KMS-11 (cell line): ENCODE results near the gene MCHR1.
"Not testable (repeated sequence)": the region's sequence is repeated elsewhere in the genome, so short reads cannot be mapped to it uniquely, and the experiment has no call there.

Experiments used
- H2AFZ ChIP-seq: fragments of 200-600 bp; sonication (generic); 2 replicates; pipeline ENCODE4 v1.6.1; 2016; ENCODE audit warnings: antibody characterized with exemption, mixed run types, low read depth
- H3K27ac ChIP-seq: fragments of 200-600 bp; sonication (generic); 2 replicates; pipeline ENCODE4 v1.6.1; 2016; ENCODE audit warnings: mild to moderate bottlenecking, mixed run types
- H3K27me3 ChIP-seq: fragments of 200-600 bp; sonication (generic); 2 replicates; pipeline ENCODE4 v1.6.1; 2017; ENCODE audit warnings: mild to moderate bottlenecking, low read depth, mixed run types, moderate library complexity; ENCODE audit not compliant: insufficient read depth
- H3K36me3 ChIP-seq: fragments of 200-600 bp; sonication (generic); 2 replicates; pipeline ENCODE4 v1.6.1; 2017; ENCODE audit warnings: mild to moderate bottlenecking, mixed run types; ENCODE audit not compliant: insufficient read depth
- H3K4me1 ChIP-seq: fragments of 200-600 bp; sonication (generic); 2 replicates; pipeline ENCODE4 v1.6.1; 2016; ENCODE audit warnings: mild to moderate bottlenecking, low read depth, mixed run types; ENCODE audit not compliant: poor library complexity, severe bottlenecking
- H3K4me2 ChIP-seq: fragments of 200-600 bp; sonication (generic); 2 replicates; pipeline ENCODE4 v1.7.0; 2016; ENCODE audit warnings: mild to moderate bottlenecking, mixed run types
- H3K4me3 ChIP-seq: fragments of 200-600 bp; sonication (generic); IDR thresholded peaks from 2 replicates; pipeline ENCODE4 v1.6.1; 2017; ENCODE audit warnings: low read depth, low read length, mixed read lengths; ENCODE audit not compliant: insufficient read depth
- H3K79me2 ChIP-seq: fragments of 200-600 bp; sonication (generic); 2 replicates; pipeline ENCODE4 v1.6.1; 2016; ENCODE audit warnings: low read depth, mixed run types; ENCODE audit not compliant: insufficient read depth
- H3K9ac ChIP-seq: fragments of 200-600 bp; sonication (generic); 2 replicates; pipeline ENCODE4 v1.6.1; 2016; ENCODE audit warnings: mild to moderate bottlenecking, mixed run types
- H4K20me1 ChIP-seq: fragments of 200-600 bp; sonication (generic); 2 replicates; pipeline ENCODE4 v1.6.1; 2016; ENCODE audit warnings: mild to moderate bottlenecking, mixed run types; ENCODE audit not compliant: insufficient read depth
- TF ChIP-seq, protein P1 (sequence below): fragments of 200-600 bp; sonication (generic); conservative IDR thresholded peaks from 2 replicates; pipeline ENCODE4 v1.6.1; 2017; ENCODE audit warnings: low read depth, mild to moderate bottlenecking, antibody characterized with exemption, low read length, moderate library complexity, mixed read lengths

The MCHR1 gene

DNA sequence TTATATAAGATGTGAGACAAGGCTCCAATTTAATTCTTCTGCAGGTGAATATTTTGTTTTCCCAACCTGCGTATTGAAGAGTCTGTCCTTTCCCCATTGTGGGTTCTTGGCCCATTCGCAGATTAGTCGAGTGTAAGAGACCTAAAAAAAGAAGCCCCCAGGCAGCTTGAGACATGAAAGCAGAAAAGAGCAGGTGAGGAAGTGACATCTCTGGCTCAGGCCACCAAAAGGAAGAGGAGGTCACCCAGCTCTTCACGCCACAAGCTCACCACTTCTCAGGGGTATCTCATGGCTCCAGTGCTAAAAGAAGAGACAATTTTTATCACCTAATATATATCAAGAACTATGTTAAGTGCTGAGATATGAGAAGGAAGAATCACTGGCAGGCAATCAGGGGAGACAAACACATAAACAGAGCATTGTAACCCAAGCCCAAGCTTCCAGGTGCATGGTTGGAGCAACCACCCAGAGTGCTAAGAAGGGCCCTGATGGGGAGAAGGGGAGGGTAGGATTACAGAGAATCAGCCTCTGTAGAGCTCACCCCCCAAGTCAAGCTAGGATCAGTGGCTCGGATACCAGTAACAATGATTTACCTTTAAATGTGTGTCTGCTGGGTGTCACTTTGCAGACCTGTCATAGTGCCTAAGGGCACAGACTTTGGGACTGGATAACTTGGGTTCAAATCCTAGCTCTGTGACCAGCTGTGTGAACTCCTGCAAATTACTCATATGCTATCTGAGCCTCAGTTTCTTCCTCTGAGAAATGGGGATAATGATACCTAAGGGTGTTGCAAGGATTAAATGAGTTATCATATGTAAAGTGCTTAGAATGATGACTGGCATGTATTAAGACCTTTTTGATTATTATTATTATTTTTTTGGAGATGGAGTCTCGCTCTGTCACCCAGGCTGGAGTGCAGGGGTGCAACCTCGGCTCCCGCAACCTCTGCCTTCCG, 39.2 kb downstream of the MCHR1 start:
- no peaks in the 10 kb centered on the region for H3K27me3 ChIP-seq
- no peak overlapping the region for H2AFZ ChIP-seq
- no peaks in the 10 kb centered on the region for H3K36me3 ChIP-seq
- H3K4me2 ChIP-seq: no peak overlapping the region
- H4K20me1 ChIP-seq: no peaks in the 10 kb centered on the region
- H3K9ac ChIP-seq: no peak overlapping the region
- no peaks in the 10 kb centered on the region for H3K79me2 ChIP-seq
- no peak overlapping the region for H3K27ac ChIP-seq
- H3K4me3 ChIP-seq: no peak overlapping the region
- no peaks in the 10 kb centered on the region for H3K4me1 ChIP-seq
- TF ChIP-seq, protein P1, sequence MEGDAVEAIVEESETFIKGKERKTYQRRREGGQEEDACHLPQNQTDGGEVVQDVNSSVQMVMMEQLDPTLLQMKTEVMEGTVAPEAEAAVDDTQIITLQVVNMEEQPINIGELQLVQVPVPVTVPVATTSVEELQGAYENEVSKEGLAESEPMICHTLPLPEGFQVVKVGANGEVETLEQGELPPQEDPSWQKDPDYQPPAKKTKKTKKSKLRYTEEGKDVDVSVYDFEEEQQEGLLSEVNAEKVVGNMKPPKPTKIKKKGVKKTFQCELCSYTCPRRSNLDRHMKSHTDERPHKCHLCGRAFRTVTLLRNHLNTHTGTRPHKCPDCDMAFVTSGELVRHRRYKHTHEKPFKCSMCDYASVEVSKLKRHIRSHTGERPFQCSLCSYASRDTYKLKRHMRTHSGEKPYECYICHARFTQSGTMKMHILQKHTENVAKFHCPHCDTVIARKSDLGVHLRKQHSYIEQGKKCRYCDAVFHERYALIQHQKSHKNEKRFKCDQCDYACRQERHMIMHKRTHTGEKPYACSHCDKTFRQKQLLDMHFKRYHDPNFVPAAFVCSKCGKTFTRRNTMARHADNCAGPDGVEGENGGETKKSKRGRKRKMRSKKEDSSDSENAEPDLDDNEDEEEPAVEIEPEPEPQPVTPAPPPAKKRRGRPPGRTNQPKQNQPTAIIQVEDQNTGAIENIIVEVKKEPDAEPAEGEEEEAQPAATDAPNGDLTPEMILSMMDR: no peak

DNA sequence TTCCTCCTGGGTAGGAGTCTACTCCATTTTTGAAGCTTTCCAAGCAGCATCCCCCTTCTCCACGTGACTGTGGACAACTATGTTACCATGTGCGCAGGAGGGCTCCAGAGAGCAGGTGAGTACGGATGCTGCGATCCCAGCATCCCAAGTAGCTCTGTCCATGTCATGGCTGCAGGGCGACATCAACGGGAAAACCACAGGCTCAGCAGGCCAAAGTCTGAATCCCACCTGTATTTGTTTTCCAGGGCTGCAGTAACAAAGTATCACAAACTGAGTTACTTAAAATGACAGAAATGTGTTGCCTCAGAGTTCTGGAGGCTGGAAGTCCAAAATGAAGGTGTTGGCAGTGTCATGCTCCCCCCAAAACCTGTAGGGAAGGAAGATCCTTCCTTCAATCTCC, 40.3 kb downstream of the MCHR1 start:
- H2AFZ ChIP-seq: no peak overlapping the region
- no peaks in the 10 kb centered on the region for H4K20me1 ChIP-seq
- no peak overlapping the region for H3K27ac ChIP-seq
- no peaks in the 10 kb centered on the region for H3K4me1 ChIP-seq
- no peak overlapping the region for H3K9ac ChIP-seq
- TF ChIP-seq, protein P1: no peak
- H3K36me3 ChIP-seq: no peaks in the 10 kb centered on the region
- no peaks in the 10 kb centered on the region for H3K27me3 ChIP-seq
- H3K4me3 ChIP-seq: no peak overlapping the region
- H3K79me2 ChIP-seq: no peaks in the 10 kb centered on the region
- H3K4me2 ChIP-seq: no peak overlapping the region

DNA sequence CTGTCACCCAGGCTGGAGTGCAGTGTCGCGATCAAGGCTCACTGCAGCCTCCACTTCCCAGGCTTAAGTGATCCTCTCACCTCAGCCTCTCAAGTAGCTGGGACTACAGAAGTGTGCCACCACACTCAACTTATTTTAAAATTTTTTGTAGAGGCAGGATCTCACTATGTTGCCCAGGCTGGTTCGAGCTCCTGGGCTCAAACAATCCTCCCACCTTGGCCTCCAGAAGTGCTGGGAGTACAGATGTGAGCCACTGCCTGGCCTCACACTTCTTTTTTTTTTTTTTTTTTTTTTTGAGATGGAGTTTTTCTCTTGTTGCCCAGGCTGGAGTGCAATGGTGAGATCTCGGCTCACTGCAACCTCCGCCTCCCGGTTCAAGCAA, 40.9 kb downstream of the MCHR1 start:
- H3K4me1 ChIP-seq, H3K79me2 ChIP-seq, H3K27ac ChIP-seq, H4K20me1 ChIP-seq, H3K9ac ChIP-seq, H3K27me3 ChIP-seq, H2AFZ ChIP-seq, H3K4me3 ChIP-seq, H3K36me3 ChIP-seq, H3K4me2 ChIP-seq: not testable (repeated sequence)

DNA sequence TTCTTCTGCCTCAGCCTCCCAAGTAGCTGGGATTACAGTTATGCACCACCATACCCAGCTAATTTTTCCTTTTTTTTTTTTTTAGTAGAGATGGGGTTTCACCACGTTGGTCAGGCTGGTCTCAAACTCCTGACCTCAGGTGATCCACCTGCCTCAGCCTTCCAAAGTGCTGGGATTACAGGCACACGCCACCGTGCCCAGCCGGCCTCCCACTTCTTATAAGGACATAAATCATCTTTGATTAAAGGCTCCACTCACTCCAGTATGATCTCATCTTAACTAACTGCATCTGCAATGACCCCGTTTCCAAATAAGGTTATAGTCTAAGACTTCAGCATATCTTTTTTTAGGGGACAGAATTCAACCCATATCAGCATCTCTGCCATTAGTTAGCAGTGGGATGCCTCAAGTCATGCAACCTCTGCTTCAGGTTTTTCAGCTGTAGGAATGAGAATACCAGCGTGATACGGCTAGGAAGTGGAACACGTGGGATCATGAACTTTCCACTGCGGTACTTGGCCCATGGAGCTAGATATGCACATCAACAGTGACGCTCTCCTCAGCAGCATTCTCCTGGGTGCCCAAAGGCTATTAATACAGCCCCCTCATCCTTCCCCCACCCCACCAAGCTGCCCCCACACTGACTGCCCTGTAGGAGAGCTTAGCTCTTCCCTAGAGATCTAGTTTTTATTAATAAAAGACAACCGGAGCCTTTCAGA, 41.4 kb downstream of the MCHR1 start:
- Histone ChIP-seq H3K36me3 (no peaks in the 10 kb centered on the region), H4K20me1 (no peaks in the 10 kb centered on the region), H2AFZ (no peak overlapping the region), H3K4me2 (no peak overlapping the region), H3K79me2 (no peaks in the 10 kb centered on the region), H3K27ac (no peak overlapping the region), H3K27me3 (no peaks in the 10 kb centered on the region), H3K4me3 (no peak overlapping the region), H3K4me1 (no peaks in the 10 kb centered on the region), H3K9ac (no peak overlapping the region)
- TF ChIP-seq, protein P1: no peak
